CD4-positive, alpha-beta T cell (primary cell): Measurements from ENCODE around the gene CDT1. TPM values are rescaled to one million over a fixed set of nuclear protein-coding genes. Genes with fewer than 3 reads are reported as not detected.

Experiments
- ATAC-seq: fragments of 200-7000 bp; cut with Tn5 transposase; one replicate; pipeline ENCODE4 v1.10.0; 2022; ENCODE audit warnings: mild to moderate bottlenecking; ENCODE audit not compliant: poor library complexity
- CTCF ChIA-PET: fragments of 350-600 bp; sonication (Branson Sonifier 250); formaldehyde crosslinking; loops from one replicate; lab custom pipeline; 2021; ENCODE audit warnings: antibody characterized with exemption, inconsistent platforms; lab: Charles Lee
- POLR2A ChIA-PET: fragments of 350-600 bp; sonication (Branson Sonifier 250); formaldehyde crosslinking; loops from one replicate; lab custom pipeline; 2021; ENCODE audit warnings: antibody characterized with exemption, inconsistent platforms; lab: Charles Lee
- DNase-seq, 14 experiments: peaks; one replicate each; pipeline ENCODE4 v3.0.0-alpha.2; 2013 to 2020; ENCODE audit warnings: mixed read lengths in 2 of 14
- H3K27ac ChIP-seq, 2 donors: one replicate each; pipeline versions ENCODE4 v1.5.1 to v1.7.0; 2013; ENCODE audit warnings: low read length in 2 of 2, low read depth in 1 of 2, mild to moderate bottlenecking in 1 of 2
- H3K27me3 ChIP-seq, 2 experiments: 1 replicate in 1 of 2; 2 replicates in 1 of 2; pipeline versions ENCODE4 v1.6.1 to v1.7.0; 2013; ENCODE audit warnings: low read length in 2 of 2, control low read depth in 1 of 2, mild to moderate bottlenecking in 1 of 2, moderate library complexity in 1 of 2; ENCODE audit not compliant: insufficient read depth in 2 of 2, control insufficient read depth in 1 of 2
- H3K36me3 ChIP-seq: one replicate; pipeline ENCODE4 v1.6.1; 2013; ENCODE audit warnings: low read length, control low read depth; ENCODE audit not compliant: insufficient read depth
- H3K4me1 ChIP-seq: one replicate; pipeline ENCODE4 v1.6.1; 2013; ENCODE audit warnings: low read length, control low read depth; ENCODE audit not compliant: insufficient read depth
- H3K4me3 ChIP-seq: one replicate; pipeline ENCODE4 v1.5.1; 2013; ENCODE audit warnings: mild to moderate bottlenecking, low read length, moderate library complexity
- H3K9me3 ChIP-seq, 2 experiments: 1 replicate in 1 of 2; 2 replicates in 1 of 2; pipeline versions ENCODE4 v1.6.1 to v1.7.0; 2013; ENCODE audit warnings: low read length in 2 of 2, mild to moderate bottlenecking in 2 of 2, control low read depth in 1 of 2, moderate library complexity in 1 of 2; ENCODE audit not compliant: control insufficient read depth in 1 of 2, insufficient read depth in 1 of 2
- H3K27ac Mint-ChIP-seq: one replicate; pipeline ENCODE4 v1.8.0; 2020; ENCODE audit warnings: mixed read lengths
- H3K27me3 Mint-ChIP-seq: one replicate; pipeline ENCODE4 v1.8.0; 2021; ENCODE audit warnings: mixed read lengths
- H3K36me3 Mint-ChIP-seq: one replicate; pipeline ENCODE4 v1.8.0; 2021; ENCODE audit warnings: low read depth, mixed read lengths
- H3K4me1 Mint-ChIP-seq: one replicate; pipeline ENCODE4 v1.8.0; 2021; ENCODE audit warnings: low read depth, mixed read lengths
- H3K4me3 Mint-ChIP-seq: one replicate; pipeline ENCODE4 v1.8.0; 2020; ENCODE audit warnings: mild to moderate bottlenecking, mixed read lengths
- H3K9me3 Mint-ChIP-seq: one replicate; pipeline ENCODE4 v1.8.0; 2020; ENCODE audit warnings: mixed read lengths
- intact Hi-C, 2 experiments: fragments of 100-400 bp; cut with DNase I in 1 of 2; cut with micrococcal nuclease in 1 of 2; formaldehyde crosslinking; loops; one replicate each; pipeline versions ENCODE4 v1.15.1 to v1.9.0; 2023 to 2025; cut with DNase I, micrococcal nuclease
- total RNA-seq, 174 experiments: library from RNA in 2 of 174; stranded (reverse) in 2 of 174; gene quantifications; one replicate each; pipeline ENCODE4 v1.2.3 and lab custom pipeline; 2021 to 2026
- TF ChIP-seq, protein P1 (sequence below): fragments of 200-600 bp; IDR thresholded peaks from one replicate; pipeline ENCODE4 v1.8.0; 2022; ENCODE audit warnings: antibody characterized with exemption, mild to moderate bottlenecking

CDT1 gene
- total RNA-seq, 2 experiments from 2014 or later, result 0.47 to 1.0 TPM

DNA sequence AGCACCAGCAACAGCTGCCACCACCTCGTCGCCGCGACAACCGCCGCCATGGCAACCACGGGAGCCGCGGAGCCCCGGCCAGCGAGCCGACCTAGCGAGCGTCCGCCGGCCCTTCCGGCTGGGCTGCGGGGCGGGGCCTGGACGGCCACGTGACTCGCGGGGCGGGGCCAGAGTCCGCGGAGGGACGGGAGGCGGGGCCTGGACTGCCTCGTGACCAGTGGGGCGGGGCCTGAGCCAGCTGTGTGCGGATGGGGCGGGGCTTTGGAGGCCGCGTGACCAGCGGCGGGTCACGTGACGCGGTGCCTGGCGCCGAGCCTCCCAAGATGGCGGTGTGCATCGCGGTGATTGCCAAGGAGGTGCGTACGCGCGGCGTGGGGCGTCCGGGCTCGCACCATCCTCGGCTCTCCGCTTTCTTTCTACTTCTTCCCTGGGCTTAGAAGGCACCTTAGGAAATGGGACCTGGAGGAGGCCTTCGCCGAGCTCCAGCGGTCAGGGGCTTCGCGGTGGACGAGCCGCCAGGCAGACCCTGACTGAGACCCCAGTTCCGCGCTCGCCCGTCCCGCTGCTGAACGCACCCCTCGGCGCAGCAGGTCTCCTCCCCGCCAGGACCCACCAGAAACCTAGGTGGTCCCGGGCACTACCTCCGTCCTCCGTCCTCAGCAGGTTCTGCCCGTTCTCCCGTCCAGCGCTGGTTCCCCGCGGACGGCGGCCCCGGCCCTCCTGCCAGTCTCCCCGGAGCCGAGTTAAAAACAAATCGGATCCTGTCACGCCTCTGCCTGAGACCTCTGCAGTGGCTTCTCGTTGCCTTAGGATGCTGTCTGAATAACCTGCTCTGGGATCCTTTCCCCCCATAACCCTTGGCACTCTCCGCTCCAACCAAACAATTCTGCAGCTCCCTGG, 53.5 kb downstream of the CDT1 start, which contains the start of the genes GALNS and TRAPPC2L:
TSS of gene GALNS (minus strand) at position 120 of the 900 bp plus-strand sequence. CDS start at position 50, 70 bp downstream.
TSS of gene TRAPPC2L (plus strand) at position 300 of the 900 bp plus-strand sequence. CDS start at position 324, 24 bp downstream.
- DNase-seq (peak; percentile 97 to 99 (median 98)), ATAC-seq (peak; percentile 90)
- no peaks in the 10 kb centered on the region for H3K9me3 ChIP-seq
- peaks cover 35% of the 10 kb centered on the region for H3K36me3 ChIP-seq
- H3K4me1 ChIP-seq, result peaks cover 47% of the 10 kb centered on the region
- Mint-ChIP-seq H3K4me3 (peak within 1 kb of the TSS; percentile 100), H3K9me3 (no peaks in the 10 kb centered on the region), H3K36me3 (peaks cover 41% of the 10 kb centered on the region), H3K4me1 (peaks cover 27% of the 10 kb centered on the region), H3K27me3 (peaks cover 3% of the 10 kb centered on the region), H3K27ac (peak within 1 kb of the TSS; percentile 99)
- H3K4me3 ChIP-seq, result peak within 1 kb of the TSS; percentile 100
- TF ChIP-seq, protein P1, sequence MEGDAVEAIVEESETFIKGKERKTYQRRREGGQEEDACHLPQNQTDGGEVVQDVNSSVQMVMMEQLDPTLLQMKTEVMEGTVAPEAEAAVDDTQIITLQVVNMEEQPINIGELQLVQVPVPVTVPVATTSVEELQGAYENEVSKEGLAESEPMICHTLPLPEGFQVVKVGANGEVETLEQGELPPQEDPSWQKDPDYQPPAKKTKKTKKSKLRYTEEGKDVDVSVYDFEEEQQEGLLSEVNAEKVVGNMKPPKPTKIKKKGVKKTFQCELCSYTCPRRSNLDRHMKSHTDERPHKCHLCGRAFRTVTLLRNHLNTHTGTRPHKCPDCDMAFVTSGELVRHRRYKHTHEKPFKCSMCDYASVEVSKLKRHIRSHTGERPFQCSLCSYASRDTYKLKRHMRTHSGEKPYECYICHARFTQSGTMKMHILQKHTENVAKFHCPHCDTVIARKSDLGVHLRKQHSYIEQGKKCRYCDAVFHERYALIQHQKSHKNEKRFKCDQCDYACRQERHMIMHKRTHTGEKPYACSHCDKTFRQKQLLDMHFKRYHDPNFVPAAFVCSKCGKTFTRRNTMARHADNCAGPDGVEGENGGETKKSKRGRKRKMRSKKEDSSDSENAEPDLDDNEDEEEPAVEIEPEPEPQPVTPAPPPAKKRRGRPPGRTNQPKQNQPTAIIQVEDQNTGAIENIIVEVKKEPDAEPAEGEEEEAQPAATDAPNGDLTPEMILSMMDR, result no peak
- POLR2A ChIA-PET, result interaction anchor here (0.6 to 3.9 kb wide), 21 partner anchors 11 to 386 kb away, joined by 3 to 67 read pairs (median 5); partner anchors contain the start of genes ACSF3, APRT, CDH15 and MVD
- H3K27ac ChIP-seq, result peak within 1 kb of the TSS; percentile 69 to 74
- intact Hi-C loops, result loop anchor here (1.0 to 5.0 kb wide), 12 partner anchors 43 to 800 kb away; partner anchors contain the start of genes ZNF778 (in 2 of the 2), CHMP1A (in 1 of the 2), SPATA33 (in 1 of the 2) and ZFPM1 (in 1 of the 2)
- H3K27me3 ChIP-seq, result no peaks in the 10 kb centered on the region
- CTCF ChIA-PET, result interaction anchor here (1.0 to 2.6 kb wide), 9 partner anchors 37 to 1088 kb away, joined by 3 to 19 read pairs (median 5); partner anchors contain the start of genes APRT and ZC3H18

DNA sequence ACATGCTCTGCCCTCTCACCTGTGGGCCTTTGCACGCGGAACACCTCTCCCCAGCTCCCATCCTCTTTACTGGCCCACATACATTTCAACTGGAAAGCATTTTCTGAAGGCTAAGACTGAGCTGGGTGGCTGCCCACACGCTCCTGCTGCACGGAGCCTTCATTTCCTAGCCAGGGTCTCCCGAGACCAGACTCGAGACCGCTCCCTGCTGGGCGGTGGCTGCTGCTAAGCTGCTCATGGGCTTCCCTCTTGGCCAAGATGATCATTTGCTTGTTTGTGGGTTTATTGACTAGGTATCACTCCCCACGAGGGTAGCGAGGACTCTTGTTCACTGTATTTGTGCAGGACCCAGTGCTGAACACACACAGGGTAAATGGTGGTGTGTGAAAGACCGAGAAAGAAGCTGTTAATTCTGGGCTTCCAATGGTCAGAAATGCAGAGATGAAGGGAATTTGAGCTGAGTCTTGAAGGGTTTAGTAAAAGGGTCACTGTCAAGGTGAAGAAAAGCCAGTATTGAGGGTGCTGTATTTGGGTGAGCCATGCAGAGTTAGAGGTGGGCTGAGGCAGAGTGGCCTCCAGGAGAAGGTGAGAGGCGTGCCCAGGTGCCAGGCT, 54.2 kb downstream of the CDT1 start:
- peak overlapping the region; percentile 100 for H3K4me3 ChIP-seq
- H3K9me3 ChIP-seq, result no peaks in the 10 kb centered on the region
- peak overlapping the region; percentile 99 for H3K27ac Mint-ChIP-seq
- peaks cover 48% of the 10 kb centered on the region for H3K36me3 Mint-ChIP-seq
- H3K27me3 Mint-ChIP-seq, result peaks cover 3% of the 10 kb centered on the region
- intact Hi-C loops, result loop anchor here (1.0 to 5.0 kb wide), 12 partner anchors 44 to 799 kb away; partner anchors contain the start of genes ZNF778 (in 2 of the 2), CHMP1A (in 1 of the 2), SPATA33 (in 1 of the 2) and ZFPM1 (in 1 of the 2)
- no peaks in the 10 kb centered on the region for H3K9me3 Mint-ChIP-seq
- H3K4me1 ChIP-seq, result peaks cover 47% of the 10 kb centered on the region
- H3K4me3 Mint-ChIP-seq, result peak overlapping the region; percentile 100
- peaks cover 27% of the 10 kb centered on the region for H3K4me1 Mint-ChIP-seq
- no peaks in the 10 kb centered on the region for H3K27me3 ChIP-seq
- DNase-seq (peak; percentile 52 to 87 (median 72)), ATAC-seq (peak; percentile 57)
- POLR2A ChIA-PET, result interaction anchor here (0.6 to 3.9 kb wide), 19 partner anchors 11 to 387 kb away, joined by 3 to 67 read pairs (median 6); partner anchors contain the start of genes ACSF3, APRT, CDH15 and MVD
- TF ChIP-seq, protein P1, result peak; percentile 71
- peak overlapping the region; percentile 69 to 74 for H3K27ac ChIP-seq
- CTCF ChIA-PET, result interaction anchor here (0.6 to 2.6 kb wide), 10 partner anchors 38 to 1089 kb away, joined by 3 to 19 read pairs (median 4); partner anchors contain the start of genes APRT and ZC3H18
- peaks cover 43% of the 10 kb centered on the region for H3K36me3 ChIP-seq

Other genes with a start within 250 kb of the CDT1 start
- gene ZC3H18, start 233.4 kb upstream of the CDT1 start, total RNA-seq, result 10 to 100 TPM; 92.6 to 93.7 TPM
- under 1 TPM in 1 of 2 experiments, not detected in 1; 0.77 TPM for gene IL17C, start 165.2 kb upstream of the CDT1 start, total RNA-seq
- gene CYBA, start 152.7 kb upstream of the CDT1 start, total RNA-seq, result 100 to 1,000 TPM; 292 to 294 TPM
- gene MVD, start 140.7 kb upstream of the CDT1 start, total RNA-seq, result 10 to 100 TPM; 74.2 to 76.9 TPM
- 1 to 10 TPM; 3.0 to 3.5 TPM for gene SNAI3, start 117.3 kb upstream of the CDT1 start, total RNA-seq
- gene RNF166, start 97.4 kb upstream of the CDT1 start, total RNA-seq, result 100 to 1,000 TPM; 334 to 355 TPM
- 10 to 100 TPM; 39.3 to 44.0 TPM for gene CTU2, start 97.3 kb upstream of the CDT1 start, total RNA-seq
- gene PIEZO1, start 18.6 kb upstream of the CDT1 start, total RNA-seq, result 100 to 1,000 TPM; 142 to 146 TPM
- gene APRT, start 8.1 kb downstream of the CDT1 start, total RNA-seq, result 100 to 1,000 TPM; 153 to 154 TPM
- 10 to 100 TPM; 18.4 to 19.7 TPM for gene GALNS, start 53.2 kb downstream of the CDT1 start, total RNA-seq
- 10 to 100 TPM; 48.0 to 48.2 TPM for gene TRAPPC2L, start 53.3 kb downstream of the CDT1 start, total RNA-seq
- not detected for gene PABPN1L, start 62.9 kb downstream of the CDT1 start, total RNA-seq
- gene CBFA2T3, start 173.4 kb downstream of the CDT1 start, total RNA-seq, result 1 to 10 TPM in 1 of 2 experiments, under 1 TPM in 1; 0.80 to 1.6 TPM